ENCODE results near the gene TRPM2. TPM values are rescaled to one million over a fixed set of nuclear protein-coding genes. Genes with fewer than 3 reads are reported as not detected.
"Not testable (repeated sequence)": the region's sequence is repeated elsewhere in the genome, so short reads cannot be mapped to it uniquely, and the experiment has no call there.

The TRPM2 gene
- polyA plus RNA-seq, 3 donors from 2014 or later, result 3.0 to 11.1 (median 4.4) TPM

GRCh38 chr21:44399151-44399954 is 45.9 kb downstream of the TRPM2 start:
- no peak for DNase-seq
- no peak overlapping the region for H3K27ac Mint-ChIP-seq

GRCh38 chr21:44399955-44400790 is 46.8 kb downstream of the TRPM2 start:
- H3K4me3 Mint-ChIP-seq, result no peak overlapping the region
- peaks cover 0 to 7% (median 4%) of the 10 kb centered on the region in 3 donors for H3K36me3 Mint-ChIP-seq
- H3K27ac Mint-ChIP-seq, result no peak overlapping the region
- no peak for DNase-seq
- peaks cover 0 to 3% (median 1%) of the 10 kb centered on the region in 3 donors for H3K27me3 Mint-ChIP-seq (ENCODE audit: low read depth in 3 of 3)
- no peaks in the 10 kb centered on the region for H3K9me3 Mint-ChIP-seq
- H3K4me1 Mint-ChIP-seq, result peaks cover 0 to under 1% of the 10 kb centered on the region in 2 donors

More at GRCh38 chr21:44399151-44399954, 45.9 kb downstream of the TRPM2 start:
- Mint-ChIP-seq H3K9me3 (no peaks in the 10 kb centered on the region), H3K27me3 (ENCODE audit: low read depth in 3 of 3) (peaks cover 0 to 3% (median 1%) of the 10 kb centered on the region in 3 donors), H3K36me3 (peaks cover 3 to 11% (median 7%) of the 10 kb centered on the region in 3 donors), H3K4me3 (no peak overlapping the region), H3K4me1 (peaks cover 0 to 6% of the 10 kb centered on the region in 2 donors)

GRCh38 chr21:44400791-44401385 is 47.5 kb downstream of the TRPM2 start:
- H3K4me1 Mint-ChIP-seq, result no peaks in the 10 kb centered on the region

GRCh38 chr21:44401386-44402160 is 48.2 kb downstream of the TRPM2 start:
- Mint-ChIP-seq H3K4me3 (no peak overlapping the region), H3K27ac (no peak overlapping the region), H3K36me3 (peaks cover 3 to 6% (median 3%) of the 10 kb centered on the region in 3 donors), H3K4me1 (no peaks in the 10 kb centered on the region), H3K9me3 (no peaks in the 10 kb centered on the region), H3K27me3 (ENCODE audit: low read depth in 3 of 3) (peaks cover 0 to 3% (median 0%) of the 10 kb centered on the region in 3 donors)
- no peak for DNase-seq

More at GRCh38 chr21:44400791-44401385, 47.5 kb downstream of the TRPM2 start:
- no peaks in the 10 kb centered on the region for H3K9me3 Mint-ChIP-seq
- H3K4me3 Mint-ChIP-seq, result no peak overlapping the region
- H3K27me3 Mint-ChIP-seq (ENCODE audit: low read depth in 3 of 3), result peaks cover 0 to 3% (median 0%) of the 10 kb centered on the region in 3 donors
- no peak overlapping the region for H3K27ac Mint-ChIP-seq
- H3K36me3 Mint-ChIP-seq, result peaks cover 0 to 6% (median 3%) of the 10 kb centered on the region in 3 donors
- no peak for DNase-seq

GRCh38 chr21:44402323-44403105 is 49.1 kb downstream of the TRPM2 start:
- Mint-ChIP-seq H3K36me3 (peaks cover 3 to 7% (median 3%) of the 10 kb centered on the region in 3 donors), H3K4me3 (no peak overlapping the region), H3K27ac (no peak overlapping the region), H3K27me3 (ENCODE audit: low read depth in 3 of 3) (peaks cover 0 to 3% (median 0%) of the 10 kb centered on the region in 3 donors), H3K4me1 (no peaks in the 10 kb centered on the region), H3K9me3 (peaks cover 0 to 2% (median 0%) of the 10 kb centered on the region in 6 donors)
- no peak for DNase-seq

GRCh38 chr21:44403106-44404020 is 49.9 kb downstream of the TRPM2 start:
- H3K4me1 Mint-ChIP-seq, result no peaks in the 10 kb centered on the region
- peaks cover 0 to 2% (median under 1%) of the 10 kb centered on the region in 6 donors for H3K9me3 Mint-ChIP-seq
- H3K4me3 Mint-ChIP-seq, result no peak overlapping the region
- H3K36me3 Mint-ChIP-seq, result peaks cover 3 to 9% (median 5%) of the 10 kb centered on the region in 3 donors
- H3K27ac Mint-ChIP-seq, result peak overlapping the region in 1 of 6 donors; percentile 17
- no peak for DNase-seq
- peaks cover 0 to 3% (median 0%) of the 10 kb centered on the region in 3 donors for H3K27me3 Mint-ChIP-seq (ENCODE audit: low read depth in 3 of 3)

GRCh38 chr21:44404482-44404881 is 51.1 kb downstream of the TRPM2 start:
- H3K27ac Mint-ChIP-seq; H3K9me3 Mint-ChIP-seq; H3K4me1 Mint-ChIP-seq; H3K4me3 Mint-ChIP-seq; H3K27me3 Mint-ChIP-seq (ENCODE audit: low read depth in 3 of 3); DNase-seq: not testable (repeated sequence)
- peaks cover 6 to 15% (median 10%) of the 10 kb centered on the region in 3 donors for H3K36me3 Mint-ChIP-seq

- Mint-ChIP-seq H3K4me1 (no peaks in the 10 kb centered on the region), H3K4me3 (no peak overlapping the region), H3K27me3 (ENCODE audit: low read depth in 3 of 3) (peaks cover 0 to 3% (median 0%) of the 10 kb centered on the region in 3 donors), H3K27ac (no peak overlapping the region), H3K36me3 (peaks cover 6 to 21% (median 15%) of the 10 kb centered on the region in 3 donors), H3K9me3 (peaks cover 0 to 4% (median under 1%) of the 10 kb centered on the region in 6 donors)
- DNase-seq, result no peak
Measured at GRCh38 chr21:44405091-44405947, 51.9 kb downstream of the TRPM2 start.

- H3K27me3 Mint-ChIP-seq (ENCODE audit: low read depth in 3 of 3), result peaks cover 0 to 3% (median 0%) of the 10 kb centered on the region in 3 donors
- H3K4me1 Mint-ChIP-seq, result no peaks in the 10 kb centered on the region
- peaks cover 6 to 21% (median 15%) of the 10 kb centered on the region in 3 donors for H3K36me3 Mint-ChIP-seq
- no peak overlapping the region for H3K4me3 Mint-ChIP-seq
- H3K9me3 Mint-ChIP-seq, result peaks cover 0 to 4% (median under 1%) of the 10 kb centered on the region in 6 donors
- peak overlapping the region in 3 of 6 donors; percentile 12 to 45 (median 43) for H3K27ac Mint-ChIP-seq
- no peak for DNase-seq
Measured at GRCh38 chr21:44405948-44406872, 52.8 kb downstream of the TRPM2 start.

- no peak overlapping the region for H3K4me3 Mint-ChIP-seq
- peaks cover 0 to 4% (median under 1%) of the 10 kb centered on the region in 6 donors for H3K9me3 Mint-ChIP-seq
- H3K27me3 Mint-ChIP-seq (ENCODE audit: low read depth in 3 of 3), result no peaks in the 10 kb centered on the region
- H3K4me1 Mint-ChIP-seq, result no peaks in the 10 kb centered on the region
- peaks cover 6 to 21% (median 19%) of the 10 kb centered on the region in 3 donors for H3K36me3 Mint-ChIP-seq
- no peak for DNase-seq
- peak overlapping the region in 3 of 6 donors; percentile 46 to 89 (median 51) for H3K27ac Mint-ChIP-seq
Measured at GRCh38 chr21:44406953-44407352, 53.5 kb downstream of the TRPM2 start.
